Eye (tissue), 1 donor: Measurements from ENCODE around the gene CEP89.
"Not testable (repeated sequence)": the region's sequence is repeated elsewhere in the genome, so short reads cannot be mapped to it uniquely, and the experiment has no call there.

Source experiments
- DNase-seq: peaks from one replicate; pipeline ENCODE4 v3.0.0-alpha.2; 2015

CEP89 gene

GRCh38 chr19:32945260-32945659 is 26.5 kb downstream of the CEP89 start:
- DNase-seq: no peak

GRCh38 chr19:32941273-32941672 is 30.5 kb downstream of the CEP89 start:
- DNase-seq: not testable (repeated sequence)

- no peak for DNase-seq
These were observed 35.7 kb downstream of the CEP89 start for GRCh38 chr19:32936065-32936464.

GRCh38 chr19:32935629-32936028 is 36.1 kb downstream of the CEP89 start:
- no peak for DNase-seq

GRCh38 chr19:32933571-32933970 is 38.2 kb downstream of the CEP89 start:
- DNase-seq: no peak

GRCh38 chr19:32930567-32930966 is 41.2 kb downstream of the CEP89 start:
- DNase-seq: no peak

- DNase-seq: no peak
These were observed 43.0 kb downstream of the CEP89 start for GRCh38 chr19:32928806-32929205.

- DNase-seq: no peak
These were observed 47.6 kb downstream of the CEP89 start for GRCh38 chr19:32924200-32924599.

GRCh38 chr19:32921624-32922023 is 50.1 kb downstream of the CEP89 start:
- DNase-seq: no peak

GRCh38 chr19:32919365-32919764 is 52.4 kb downstream of the CEP89 start:
- no peak for DNase-seq

- DNase-seq: no peak
These were observed 54.2 kb downstream of the CEP89 start for GRCh38 chr19:32917616-32917996.

- no peak for DNase-seq
These were observed 54.7 kb downstream of the CEP89 start for GRCh38 chr19:32916969-32917615.

GRCh38 chr19:32914879-32915660 is 56.7 kb downstream of the CEP89 start:
- DNase-seq: no peak

- no peak for DNase-seq
These were observed 60.3 kb downstream of the CEP89 start for GRCh38 chr19:32911467-32911866.

- no peak for DNase-seq
These were observed 60.9 kb downstream of the CEP89 start for GRCh38 chr19:32910874-32911273.

- DNase-seq: no peak
These were observed 61.7 kb downstream of the CEP89 start for GRCh38 chr19:32910094-32910493.

- DNase-seq: no peak
These were observed 62.5 kb downstream of the CEP89 start for GRCh38 chr19:32909257-32909656.

GRCh38 chr19:32908641-32909190 is 63.0 kb downstream of the CEP89 start:
- DNase-seq: no peak

GRCh38 chr19:32902448-32902847 is 69.3 kb downstream of the CEP89 start:
- DNase-seq: no peak

- DNase-seq: no peak
These were observed 70.1 kb downstream of the CEP89 start for GRCh38 chr19:32901504-32902161.

GRCh38 chr19:32896516-32897214 is 75.1 kb downstream of the CEP89 start:
- no peak for DNase-seq

- DNase-seq: no peak
These were observed 76.4 kb downstream of the CEP89 start for GRCh38 chr19:32895384-32895783.

GRCh38 chr19:32891609-32892008 is 80.1 kb downstream of the CEP89 start:
- DNase-seq: peak; percentile 5
